Retina (tissue), 1 donor: Measurements from ENCODE around the gene MBNL1.

Experiments
- DNase-seq: peaks from one replicate; pipeline ENCODE4 v3.0.0-alpha.2; 2016

Gene MBNL1

DNA sequence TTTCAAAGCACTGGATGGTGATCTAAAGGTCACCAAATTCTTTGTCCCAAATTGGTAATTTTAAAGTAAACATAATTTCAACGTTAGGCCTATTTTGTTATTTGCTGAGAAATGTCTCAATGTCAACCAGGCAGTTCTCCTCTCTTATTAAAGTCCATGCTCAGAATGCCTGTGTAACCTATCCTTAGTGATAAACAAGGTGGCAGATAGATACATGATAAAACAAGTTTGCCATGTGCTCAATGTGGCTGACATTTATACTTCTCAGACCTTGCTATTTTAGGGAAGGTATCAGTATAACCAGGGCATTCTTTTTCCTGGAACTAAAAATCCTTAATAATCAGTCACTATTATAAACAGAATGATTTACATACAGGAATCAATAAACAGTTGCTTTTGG is 8.5 kb downstream of the MBNL1 start:
- DNase-seq, result no peak

DNA sequence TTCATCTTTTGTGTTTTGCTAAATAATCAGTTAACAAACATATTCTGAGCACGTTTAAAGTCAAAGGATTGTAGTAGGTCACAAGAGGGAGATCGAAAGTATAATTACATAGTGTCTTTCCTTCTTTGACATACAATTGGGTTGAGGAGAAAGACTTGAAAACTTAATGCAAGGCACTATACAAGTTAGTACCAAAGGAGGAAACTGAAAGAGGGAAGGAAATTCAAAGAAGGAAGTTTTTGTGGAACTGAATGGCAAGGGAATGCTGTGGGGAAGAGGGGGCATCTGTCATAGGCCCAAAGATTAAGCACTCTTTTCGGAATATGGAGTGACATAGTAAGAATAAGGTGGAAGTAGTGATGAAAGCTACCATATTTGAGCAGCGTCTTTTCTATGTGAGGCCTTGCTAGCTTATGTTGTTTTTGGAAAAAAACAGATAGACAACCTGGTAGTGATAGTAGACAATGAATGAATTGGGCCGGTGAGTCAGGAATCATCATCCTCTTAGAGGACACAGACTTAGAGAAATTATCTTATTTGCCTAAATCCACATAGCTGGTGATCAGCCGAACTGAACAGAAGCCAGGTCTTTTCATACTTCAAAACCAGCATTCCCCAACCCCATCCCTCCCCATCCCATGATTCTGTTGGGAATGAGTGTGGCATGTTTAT is 10.2 kb downstream of the MBNL1 start:
- DNase-seq, result no peak

DNA sequence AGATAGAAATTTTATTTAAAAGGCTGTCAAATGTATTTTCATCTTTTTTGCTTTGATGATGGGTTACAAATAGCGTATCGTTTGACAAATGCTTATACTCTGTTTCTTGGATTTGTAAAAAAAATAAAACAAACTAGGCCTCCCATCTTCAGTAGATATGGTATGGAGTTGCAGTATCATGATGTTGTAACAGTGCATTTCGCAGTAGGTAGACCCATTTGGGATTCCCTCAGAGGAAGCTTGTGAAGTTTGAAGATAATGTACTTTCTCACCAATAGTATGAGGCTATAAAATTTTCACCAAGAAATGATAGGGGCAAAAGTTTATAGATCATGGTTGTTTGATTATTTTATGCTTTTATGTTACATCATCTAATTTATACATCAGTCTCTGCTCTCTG is 10.8 kb downstream of the MBNL1 start:
- DNase-seq, result no peak

DNA sequence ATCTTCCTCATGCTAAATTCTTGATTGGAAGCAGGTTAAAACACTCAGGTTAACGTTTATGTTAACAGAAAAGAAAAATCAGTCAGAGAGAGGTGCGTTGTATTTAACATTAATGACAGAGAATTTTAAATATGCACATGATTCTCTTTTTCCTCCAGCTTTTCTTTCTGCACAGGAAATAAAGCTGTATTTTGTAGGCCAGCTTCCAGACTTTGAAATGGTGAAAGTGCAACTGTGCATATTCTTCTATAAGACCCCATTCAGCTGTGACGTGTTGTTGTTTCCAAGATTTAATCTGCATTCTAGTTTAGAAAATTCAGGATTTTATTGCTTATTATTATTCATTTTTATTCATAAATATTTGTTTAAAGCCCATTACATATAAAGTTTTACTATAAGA is 11.8 kb downstream of the MBNL1 start:
- DNase-seq, result no peak

DNA sequence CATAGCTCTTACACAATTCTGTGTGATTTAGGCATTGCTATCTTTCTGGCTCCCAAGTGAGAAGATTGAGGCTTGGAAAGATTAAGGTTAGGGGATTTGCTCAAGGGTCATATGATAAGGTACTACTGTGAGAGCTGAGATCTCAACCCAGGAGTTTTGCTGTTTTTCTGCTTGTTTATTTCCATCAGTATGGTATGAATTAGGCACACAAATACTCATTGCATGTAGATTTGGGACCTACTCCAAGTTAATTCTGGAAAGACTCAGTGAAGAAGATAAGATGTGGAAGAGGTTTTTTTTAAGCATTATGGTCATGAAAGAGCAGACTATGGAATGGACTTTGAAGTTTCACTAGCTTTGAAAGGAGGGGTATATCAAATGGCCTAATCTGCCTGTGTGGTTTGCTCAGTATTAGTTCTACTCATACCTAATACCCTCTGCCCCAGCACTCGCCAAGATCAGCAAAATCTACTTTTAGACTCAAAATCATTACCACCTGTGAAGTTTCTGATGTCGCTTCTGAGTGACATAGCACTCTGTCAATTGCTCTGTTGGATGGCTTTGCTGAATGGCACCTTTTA is 12.5 kb downstream of the MBNL1 start:
- no peak for DNase-seq

DNA sequence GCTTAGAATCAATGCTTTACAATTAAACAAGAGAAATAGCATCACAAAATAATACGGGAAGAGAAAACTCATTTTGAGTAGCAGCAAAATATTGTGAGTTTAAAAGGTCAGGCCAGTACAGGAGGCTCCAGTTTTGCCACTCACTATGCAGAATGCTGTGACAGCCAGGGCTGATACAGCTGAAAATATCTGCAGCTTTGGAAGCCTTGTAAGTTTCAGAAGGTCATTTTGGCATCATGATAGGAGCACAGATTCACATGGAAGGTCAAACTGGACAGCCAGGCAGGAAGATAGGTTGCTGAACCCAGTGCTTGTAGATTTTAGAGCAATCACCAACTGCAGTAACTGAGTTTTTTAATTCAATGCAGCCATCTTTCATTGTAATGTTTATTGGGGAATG is 14.1 kb downstream of the MBNL1 start:
- DNase-seq, result no peak

DNA sequence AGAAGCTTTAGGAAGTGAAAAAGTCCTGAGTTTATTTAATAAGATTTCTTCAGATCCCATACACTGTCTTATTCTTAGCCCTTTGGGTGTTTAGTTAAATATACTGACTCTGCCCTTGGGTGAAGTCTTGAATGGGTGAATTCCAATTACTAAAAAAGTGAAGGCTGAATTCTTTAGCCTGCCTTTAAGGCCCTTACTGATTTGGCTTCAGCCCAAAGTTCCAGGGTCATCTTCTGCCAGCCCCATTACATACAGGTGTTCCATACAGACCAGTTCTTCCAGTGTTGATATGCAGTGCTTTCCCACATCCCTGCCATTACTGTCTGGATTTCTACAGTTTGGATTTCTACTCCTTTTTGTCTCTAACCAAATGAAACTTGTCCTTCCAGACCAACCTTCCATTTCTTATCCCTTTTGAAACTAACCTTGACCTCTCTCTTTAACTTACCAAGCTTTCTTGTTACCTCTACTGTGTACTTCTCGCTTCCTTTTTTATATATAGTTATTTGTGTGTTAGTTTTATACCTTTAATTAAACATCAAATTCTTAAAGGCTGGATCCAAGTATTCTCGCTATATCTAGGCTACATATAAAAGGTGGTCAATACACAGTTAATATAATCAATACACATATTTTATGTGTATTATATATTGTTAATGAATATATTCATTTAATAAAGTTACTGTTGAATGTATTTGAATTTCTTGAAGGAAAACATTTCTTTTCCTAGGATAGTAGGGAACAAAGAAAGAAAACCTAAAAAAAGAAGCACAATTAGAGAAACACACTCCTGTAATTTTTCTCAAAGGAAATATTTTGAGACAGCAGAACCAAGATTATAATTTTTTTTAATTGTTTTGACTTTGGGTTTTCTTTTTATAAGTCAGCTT is 15.0 kb downstream of the MBNL1 start:
- DNase-seq, result no peak

DNA sequence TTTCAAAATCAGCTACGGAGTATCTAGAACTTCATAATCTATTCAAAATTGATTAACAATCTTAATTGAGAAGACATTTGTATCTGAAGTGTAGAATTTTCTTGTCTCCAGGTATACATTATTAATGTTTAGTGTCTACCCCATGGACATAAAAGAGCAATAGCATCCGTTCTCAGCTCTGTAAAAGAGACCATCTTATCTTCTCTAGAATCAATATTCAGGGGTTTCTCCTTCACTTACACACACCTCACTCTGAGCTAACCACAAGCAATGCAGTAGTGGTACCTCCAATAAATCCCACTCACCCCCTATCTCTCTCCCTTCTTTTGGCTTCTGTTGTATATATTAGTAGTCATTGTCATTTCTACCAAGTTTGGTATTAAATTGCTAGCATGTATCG is 16.2 kb downstream of the MBNL1 start:
- DNase-seq, result no peak

DNA sequence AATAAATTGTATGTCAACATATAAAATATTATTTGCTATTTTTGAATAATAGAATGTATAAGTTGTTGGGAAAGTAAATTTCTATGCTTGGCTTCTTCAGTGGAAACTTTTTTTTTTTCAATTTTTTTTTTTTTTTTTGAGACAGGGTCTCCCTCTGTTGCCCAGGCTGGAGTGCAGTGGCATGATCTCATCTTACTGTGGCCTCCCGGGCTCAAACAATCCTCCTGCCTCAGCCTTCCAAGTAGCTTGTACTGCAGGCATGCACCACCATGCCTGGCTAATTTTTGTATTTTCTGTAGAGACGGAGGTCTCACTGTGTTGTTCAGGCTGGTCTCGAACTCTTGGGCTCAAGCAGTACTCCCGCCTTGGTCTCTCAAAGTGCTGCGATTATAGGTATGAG is 16.8 kb downstream of the MBNL1 start:
- no peak for DNase-seq

DNA sequence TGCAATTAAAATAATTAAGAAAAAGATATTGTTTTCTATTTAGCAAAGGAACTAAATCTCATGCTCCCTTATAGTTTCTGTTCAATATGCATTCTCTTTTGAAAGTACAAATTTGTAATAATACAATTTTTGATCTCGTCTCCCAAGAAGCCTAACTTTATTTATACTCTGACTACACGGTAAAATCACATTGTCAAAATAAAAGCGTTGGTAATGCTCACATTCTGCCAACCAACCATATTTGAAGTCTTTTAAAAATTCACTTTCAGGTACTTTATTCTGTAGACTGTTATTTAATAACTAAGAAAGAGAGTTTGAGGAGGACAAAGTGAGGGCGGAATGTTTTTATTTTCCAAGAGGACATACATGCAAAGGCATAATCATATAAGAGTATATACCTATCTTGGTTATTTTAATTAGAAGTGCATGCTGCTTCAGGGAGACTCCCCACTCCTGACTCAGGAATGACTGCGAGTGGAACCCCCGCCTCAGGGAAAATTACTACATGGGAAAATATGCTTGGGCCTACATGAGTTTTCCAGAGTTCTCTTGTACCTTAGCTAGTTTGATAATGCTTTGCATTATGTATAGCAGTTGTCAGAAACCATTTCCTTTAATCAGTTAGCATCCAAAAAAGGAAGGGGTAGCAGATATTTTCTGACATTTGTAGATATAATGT is 19.3 kb downstream of the MBNL1 start:
- no peak for DNase-seq

DNA sequence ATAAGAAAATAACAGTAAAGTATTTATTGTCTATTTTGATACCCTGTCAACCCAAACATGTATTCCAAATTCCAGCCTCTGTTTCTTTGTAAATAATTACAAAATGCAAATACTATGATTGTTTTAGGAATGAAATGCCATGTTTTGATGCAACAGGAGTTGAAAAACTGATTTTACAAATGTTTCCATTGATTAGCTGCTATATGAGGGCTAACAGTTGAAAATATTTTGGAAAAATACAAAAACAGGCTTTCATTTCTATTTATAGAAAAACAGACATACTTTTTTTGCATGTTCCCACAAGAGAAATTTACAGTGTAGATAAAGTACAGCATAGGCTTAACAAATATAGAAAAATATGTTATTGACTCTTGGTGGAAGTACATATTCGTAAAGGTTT is 20.0 kb downstream of the MBNL1 start:
- no peak for DNase-seq

DNA sequence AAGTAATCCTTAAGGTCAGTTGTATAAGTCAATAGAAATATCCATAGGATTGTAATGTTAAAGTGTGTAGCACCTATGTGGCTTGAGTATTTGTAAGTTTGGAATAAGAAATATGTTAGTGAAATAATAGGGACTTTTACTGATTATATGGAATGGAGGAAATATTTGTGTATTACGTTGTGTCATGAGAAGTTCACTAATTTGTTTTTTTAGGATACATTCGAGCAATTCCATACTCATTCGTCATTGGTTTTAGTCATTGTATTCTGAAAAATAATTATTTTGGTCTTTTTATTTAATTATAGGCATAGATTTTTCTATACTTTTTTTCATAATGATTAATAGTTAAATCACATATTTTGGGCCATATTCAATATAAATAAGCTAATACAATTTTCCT is 21.0 kb downstream of the MBNL1 start:
- DNase-seq, result no peak

DNA sequence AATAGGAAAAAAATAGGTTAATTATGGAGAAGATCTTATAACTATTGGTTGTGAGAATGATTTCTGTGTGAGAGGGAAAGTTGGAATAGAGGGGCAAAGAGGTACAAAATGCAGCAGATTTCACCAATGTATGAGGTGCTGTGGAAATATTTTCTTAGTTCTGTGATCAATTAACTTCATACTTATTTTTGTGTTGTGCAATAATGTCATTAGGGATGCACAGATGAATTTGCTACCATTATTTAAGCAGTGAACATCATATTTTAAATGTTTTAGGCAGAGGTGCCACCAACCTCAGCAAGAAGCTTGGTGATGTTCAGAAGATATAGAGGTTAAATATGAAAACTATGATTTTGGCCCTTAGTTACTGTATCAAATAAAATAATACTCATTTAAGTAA is 21.6 kb downstream of the MBNL1 start:
- DNase-seq, result no peak

DNA sequence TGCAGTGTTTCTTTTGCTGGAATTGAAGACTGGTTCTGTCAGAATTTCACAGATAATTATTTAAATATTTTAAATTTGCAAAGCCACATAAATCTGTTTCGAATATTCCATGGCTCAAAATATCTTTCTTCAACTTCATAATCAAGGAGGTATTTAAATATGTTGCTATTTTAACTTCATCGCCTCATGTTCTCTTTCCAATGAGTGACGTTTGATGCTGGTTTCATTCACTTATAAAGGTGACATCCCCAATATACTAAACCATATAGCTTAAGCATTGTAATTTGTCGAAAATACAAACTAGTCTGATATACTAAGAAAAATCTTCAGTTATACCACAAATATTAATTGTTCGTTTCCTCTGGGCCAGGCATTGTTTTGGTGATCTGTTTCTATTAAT is 22.5 kb downstream of the MBNL1 start:
- DNase-seq, result no peak

DNA sequence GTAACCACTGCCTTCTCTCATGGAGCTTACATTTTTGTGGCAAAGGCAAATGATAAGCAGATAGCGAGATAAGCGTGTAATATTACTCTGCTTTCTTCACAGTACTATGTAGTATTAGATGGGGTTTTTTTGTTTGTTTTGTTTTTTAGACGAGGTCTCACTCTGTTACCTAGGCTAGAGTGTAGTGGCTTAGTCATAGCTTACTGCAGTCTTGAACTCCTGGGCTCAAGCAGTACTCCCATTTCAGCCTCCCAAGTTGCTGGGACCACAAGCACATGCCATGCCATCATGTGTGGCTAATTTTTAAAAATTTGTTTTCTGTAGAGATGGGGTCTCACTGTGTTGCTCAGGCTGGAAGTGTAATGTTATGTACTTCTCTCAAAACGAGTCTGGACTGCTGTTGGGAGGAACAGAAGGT is 22.9 kb downstream of the MBNL1 start:
- no peak for DNase-seq

DNA sequence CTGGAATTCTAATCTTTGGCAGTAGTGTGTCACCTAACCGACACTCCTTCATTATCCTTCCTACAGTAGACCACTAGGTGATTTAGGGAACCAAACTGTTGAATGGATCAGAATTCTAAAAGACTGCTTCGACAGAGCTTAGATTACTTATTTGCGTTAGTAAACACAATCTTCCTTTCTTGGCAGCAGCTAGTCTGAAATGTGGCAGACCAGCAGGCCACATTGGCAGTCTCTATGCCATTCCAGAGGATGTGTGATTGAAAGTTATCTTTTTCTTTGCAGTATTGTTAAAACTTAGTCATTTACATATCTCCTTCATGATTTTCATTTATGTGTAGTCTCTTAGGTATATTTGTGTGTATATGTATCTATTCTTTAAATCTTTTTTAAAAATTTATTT is 23.6 kb downstream of the MBNL1 start:
- DNase-seq, result no peak

DNA sequence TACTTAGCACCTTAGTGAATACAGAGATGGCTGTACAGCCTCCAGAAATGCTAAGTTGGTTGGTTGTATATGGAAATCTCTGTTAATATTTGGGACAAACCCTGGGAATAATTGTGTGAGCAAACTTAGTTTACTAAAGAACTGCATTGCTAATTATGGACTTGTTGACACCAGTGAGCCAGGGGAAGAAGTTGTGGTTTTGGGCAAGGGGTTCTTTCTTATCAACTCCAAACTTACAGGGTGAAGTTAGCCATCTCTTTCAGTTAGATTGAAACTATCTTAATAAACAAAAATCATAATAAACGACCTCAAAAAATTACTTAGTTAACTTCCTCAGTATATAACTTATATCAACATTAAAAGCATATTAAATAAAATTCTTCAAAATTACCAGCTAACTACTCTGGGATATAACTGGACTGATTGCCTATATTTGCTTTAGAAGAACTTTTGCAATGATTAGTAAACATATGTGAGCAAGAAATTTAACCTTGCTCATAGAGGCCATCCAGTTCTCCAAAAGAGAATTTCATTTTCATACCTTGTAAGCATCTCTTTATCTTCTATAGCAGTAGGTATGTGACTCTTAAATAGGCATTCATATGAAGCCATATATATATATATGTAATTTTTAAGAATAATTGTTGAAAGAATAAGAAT is 24.7 kb downstream of the MBNL1 start:
- no peak for DNase-seq

DNA sequence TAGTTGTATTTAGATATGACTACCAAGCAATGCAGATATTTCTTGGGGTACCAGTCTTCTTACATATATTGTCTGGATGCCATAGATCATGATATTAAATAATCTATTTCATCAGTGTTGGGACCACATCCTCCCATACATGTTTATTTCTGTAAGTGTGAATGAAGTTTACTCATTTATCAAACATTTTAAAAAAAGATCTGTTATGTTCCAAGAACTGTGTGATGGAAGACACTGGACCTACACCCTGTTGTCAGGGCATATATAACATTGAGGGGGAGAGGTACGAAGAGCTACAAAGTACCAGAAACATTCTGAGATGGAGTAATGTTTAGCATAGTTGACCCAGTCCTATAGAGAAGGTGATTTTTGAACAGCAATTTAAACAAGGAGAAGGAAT is 26.6 kb downstream of the MBNL1 start:
- DNase-seq, result no peak

DNA sequence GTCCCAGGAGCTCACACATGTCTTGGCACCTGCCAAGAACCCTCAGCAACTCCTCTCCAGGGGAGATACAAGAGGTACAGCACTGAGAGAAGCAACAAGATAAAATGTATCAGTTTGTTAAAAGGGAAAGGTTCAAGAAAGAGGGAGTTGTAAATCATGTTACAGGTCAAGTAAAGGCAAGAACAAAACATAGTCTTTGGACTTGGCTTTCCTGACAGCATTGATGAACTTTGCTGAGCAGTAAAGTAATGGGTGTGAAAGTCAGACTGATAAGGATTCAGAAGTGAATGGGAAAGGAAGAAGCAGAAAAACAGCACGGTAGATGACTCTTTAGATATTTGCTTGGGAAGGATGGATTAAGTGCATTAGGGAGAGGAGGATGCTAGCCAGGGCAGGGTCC is 27.1 kb downstream of the MBNL1 start:
- no peak for DNase-seq

DNA sequence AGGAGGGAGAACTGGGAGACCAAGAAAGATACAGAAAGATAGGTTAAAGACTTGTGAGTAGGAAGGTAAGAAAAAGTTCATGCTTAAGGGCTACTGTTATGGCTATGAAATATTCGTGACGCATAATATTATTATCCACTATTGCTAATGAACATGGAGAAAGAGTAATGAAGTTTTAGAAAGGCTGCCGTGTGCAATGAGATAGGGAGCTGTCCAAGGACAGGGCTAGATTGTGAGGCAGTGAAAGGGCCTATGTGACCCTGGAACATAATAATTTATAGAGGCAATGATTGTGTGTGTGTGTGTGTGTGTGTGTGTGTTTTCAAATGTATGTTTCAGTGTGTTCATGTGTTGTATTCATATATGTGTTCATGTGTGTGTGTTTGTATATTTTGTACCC is 27.7 kb downstream of the MBNL1 start:
- no peak for DNase-seq

DNA sequence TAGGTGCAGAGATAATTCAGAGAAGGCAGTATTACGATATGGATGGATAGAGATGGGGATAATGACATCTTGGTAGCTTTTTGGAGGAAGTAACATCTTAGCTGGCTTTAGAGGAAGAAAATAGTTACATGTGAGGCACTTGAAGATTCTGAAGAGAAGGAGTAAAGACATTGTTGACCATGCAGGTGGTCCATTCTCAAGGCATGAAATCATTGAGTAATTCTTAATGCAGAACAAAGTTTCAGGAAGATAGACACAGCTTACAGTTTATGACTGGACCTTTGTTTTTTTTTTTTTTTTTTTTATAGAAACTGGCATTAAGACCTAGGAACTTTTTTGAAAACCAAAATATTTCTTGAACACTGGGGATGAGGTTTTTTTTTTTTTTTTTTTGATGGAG is 28.2 kb downstream of the MBNL1 start:
- DNase-seq, result no peak

DNA sequence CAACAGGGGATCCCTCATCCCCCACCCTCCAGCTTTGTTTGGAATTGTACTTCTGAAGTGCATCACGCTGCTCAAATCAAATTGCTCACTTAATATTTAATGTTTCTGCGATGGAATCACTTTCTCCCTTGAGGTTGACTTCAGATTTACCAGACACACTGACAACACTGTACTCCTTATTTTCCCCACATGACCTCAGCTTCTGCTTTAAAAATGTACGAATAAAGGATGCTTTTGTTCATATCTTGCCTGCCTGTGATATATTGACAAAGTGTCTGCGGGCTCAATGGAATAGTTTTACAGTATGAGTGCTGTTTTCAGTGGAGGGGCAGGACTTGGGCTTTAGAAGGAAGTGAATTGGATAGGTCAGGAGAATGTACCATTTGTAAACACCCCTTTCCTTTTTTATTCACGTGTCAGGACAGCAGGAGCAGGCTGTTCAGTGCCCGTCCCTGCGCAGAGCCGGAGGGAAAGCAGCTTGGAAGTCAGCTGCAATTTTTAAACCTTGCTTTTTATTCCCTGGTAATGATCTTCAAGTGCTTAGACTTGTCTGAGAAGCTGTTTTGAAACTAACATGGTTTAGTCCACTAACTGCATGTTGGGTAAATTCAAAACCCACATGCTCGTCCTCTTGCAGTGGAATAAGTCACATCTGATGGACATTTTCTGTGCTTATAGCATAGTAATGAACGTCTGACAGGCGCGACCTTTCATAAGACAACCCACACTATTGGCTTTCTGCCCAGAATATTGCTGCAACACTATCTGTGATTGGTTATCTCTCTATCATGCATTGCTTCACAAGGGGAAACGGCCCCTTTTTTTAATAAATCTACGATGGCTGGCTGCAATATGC is 29.9 kb downstream of the MBNL1 start:
- DNase-seq, result peak; percentile 86
